K562 (cell line): ENCODE measurements around the gene PRKCQ. TPM values are rescaled to one million over a fixed set of nuclear protein-coding genes. Genes with fewer than 3 reads are reported as not detected.

Source experiments
- ATF1 ChIP-seq, 2 experiments: fragments of 450-650 bp in 1 of 2; IDR thresholded peaks; 2 replicates each; pipeline ENCODE4 v1.6.1; 2016; ENCODE audit warnings: missing compliant biosample characterization in 1 of 2, missing genetic modification characterization in 1 of 2
- C11orf30 ChIP-seq: fragments of 450-650 bp; IDR thresholded peaks from 2 replicates; pipeline ENCODE4 v1.6.1; 2016; ENCODE audit warnings: low read depth, mild to moderate bottlenecking
- CTBP1 ChIP-seq: fragments of 450-650 bp; IDR thresholded peaks from 2 replicates; pipeline ENCODE4 v1.6.1; 2016; ENCODE audit warnings: borderline replicate concordance
- MCM7 ChIP-seq, 2 experiments: fragments of 450-650 bp; IDR thresholded peaks; 2 replicates each; pipeline ENCODE4 v1.6.1; 2016 to 2018
- NCOA2 ChIP-seq, 2 experiments: fragments of 450-650 bp; IDR thresholded peaks; 2 replicates each; pipeline ENCODE4 v1.6.1; 2018; ENCODE audit warnings: mild to moderate bottlenecking in 2 of 2, moderate library complexity in 1 of 2; ENCODE audit not compliant: partially characterized antibody in 2 of 2
- NEUROD1 ChIP-seq: fragments of 150-350 bp; IDR thresholded peaks from 2 replicates; pipeline ENCODE4 v1.6.1; 2014; ENCODE audit warnings: borderline replicate concordance, low read length, low read depth; ENCODE audit not compliant: partially characterized antibody
- POLR2AphosphoS5 ChIP-seq: IDR thresholded peaks from 2 replicates; pipeline ENCODE4 v1.6.1; 2011; ENCODE audit warnings: mild to moderate bottlenecking, low read depth, low read length, moderate library complexity; ENCODE audit not compliant: control insufficient read depth, insufficient read depth
- SLC30A9 ChIP-seq: fragments of 250-450 bp; sonication (Bioruptor Pico); IDR thresholded peaks from 2 replicates; pipeline ENCODE4 v1.8.0; 2022; ENCODE audit warnings: mild to moderate bottlenecking, moderate library complexity
- SMARCB1 ChIP-seq: IDR thresholded peaks from 2 replicates; pipeline ENCODE4 v1.6.1; 2011; ENCODE audit warnings: improper control_type of control experiment, low read depth; ENCODE audit not compliant: insufficient read length
- U2AF2 ChIP-seq: fragments of 200-400 bp; formaldehyde crosslinking; optimal IDR thresholded peaks from 2 replicates; pipeline ENCODE3; 2017; ENCODE audit warnings: low read depth, mild to moderate bottlenecking, low read length
- ZNF23 ChIP-seq: fragments of 250-450 bp; sonication (Bioruptor Pico); IDR thresholded peaks from 2 replicates; pipeline ENCODE4 v1.4.0; 2020; ENCODE audit warnings: mild to moderate bottlenecking
- ZNF316 ChIP-seq: fragments of 450-650 bp; IDR thresholded peaks from 2 replicates; pipeline ENCODE4 v1.6.1; 2016
- ZNF551 ChIP-seq: fragments of 250-450 bp; sonication (Bioruptor Pico); IDR thresholded peaks from 2 replicates; pipeline ENCODE4 v1.5.0; 2021; ENCODE audit warnings: mild to moderate bottlenecking, moderate library complexity
- polyA plus RNA-seq, 8 experiments: library from polyadenylated mRNA; depleted of rRNA in 4 of 8; stranded (reverse) in 5 of 8; unstranded in 3 of 8; fragments of >200 nt; fragmentation: Nextera tagmentation in 2 of 8; fragmentation: Illumina TruSeq in 1 of 8; extraction: Ambion mirVana in 2 of 8; extraction: Trizol in 1 of 8; gene quantifications; 2 replicates each; pipeline versions ENCODE4 v1.2.1 to v1.2.3, GENCODE V29; 2011 to 2014; ENCODE audit warnings: inconsistent platforms in 1 of 8, missing spikeins in 1 of 8
- total RNA-seq, 7 experiments: library from RNA; depleted of rRNA in 6 of 7; stranded (reverse); fragments of >200 nt in 6 of 7; fragmentation: Illumina TruSeq in 2 of 7; extraction: Trizol in 2 of 7; gene quantifications; 2 replicates each; pipeline versions ENCODE4 v1.2.1 to v1.2.3, GENCODE V29; 2011 to 2021; ENCODE audit warnings: low replicate concordance in 1 of 7
- TF ChIP-seq, protein P1 (sequence below): fragments of 250-450 bp; sonication (Bioruptor Pico); IDR thresholded peaks from 2 replicates; pipeline ENCODE4 v1.8.0; 2021; ENCODE audit warnings: moderate library complexity, mild to moderate bottlenecking, inconsistent platforms
- TF ChIP-seq, protein P2 (sequence below): sonication (generic); formaldehyde crosslinking; IDR thresholded peaks from 2 replicates; pipeline ENCODE4 v1.8.0; 2023; ENCODE audit warnings: mild to moderate bottlenecking, missing genetic modification reagents
- TF ChIP-seq, protein P3 (sequence below): conservative IDR thresholded peaks from 2 replicates; pipeline ENCODE4 v1.6.1; 2011; ENCODE audit warnings: low read depth, mild to moderate bottlenecking, low read length; ENCODE audit not compliant: control insufficient read depth
- TF ChIP-seq, protein P4 (sequence below): sonication (generic); formaldehyde crosslinking; IDR thresholded peaks from 2 replicates; pipeline ENCODE4 v1.8.1; 2023; ENCODE audit warnings: mild to moderate bottlenecking, missing genetic modification reagents

Gene PRKCQ
- total and polyA plus RNA-seq, 9 of the 15 experiments (the other 6 are each of a cell fraction or from before 2014, with no cell fraction given): 4.4 to 23.3 (median 14.6) TPM

DNA sequence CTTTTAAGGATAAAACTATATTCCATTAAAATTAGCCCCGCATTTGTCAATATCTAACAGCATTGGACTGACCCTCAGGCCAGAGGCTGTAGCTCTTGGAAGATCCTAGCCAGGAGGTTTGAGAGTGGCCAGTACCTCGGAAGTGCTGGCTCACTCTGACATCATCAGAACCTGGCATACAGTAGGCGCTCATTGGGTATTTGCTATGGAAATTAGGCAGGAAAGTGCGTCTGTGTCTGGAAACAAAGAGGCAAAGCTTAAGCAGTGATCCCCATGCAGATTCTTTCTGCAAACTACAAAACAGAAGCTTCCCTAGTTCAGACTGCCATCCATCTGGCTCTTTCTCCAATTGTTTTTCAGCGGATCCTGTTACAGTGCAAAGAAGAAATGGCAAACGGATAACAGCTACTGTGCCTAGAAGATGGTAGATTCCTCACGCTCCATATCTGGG lies 1.7 kb upstream of the PRKCQ start (continued):
- TF ChIP-seq, protein P1, sequence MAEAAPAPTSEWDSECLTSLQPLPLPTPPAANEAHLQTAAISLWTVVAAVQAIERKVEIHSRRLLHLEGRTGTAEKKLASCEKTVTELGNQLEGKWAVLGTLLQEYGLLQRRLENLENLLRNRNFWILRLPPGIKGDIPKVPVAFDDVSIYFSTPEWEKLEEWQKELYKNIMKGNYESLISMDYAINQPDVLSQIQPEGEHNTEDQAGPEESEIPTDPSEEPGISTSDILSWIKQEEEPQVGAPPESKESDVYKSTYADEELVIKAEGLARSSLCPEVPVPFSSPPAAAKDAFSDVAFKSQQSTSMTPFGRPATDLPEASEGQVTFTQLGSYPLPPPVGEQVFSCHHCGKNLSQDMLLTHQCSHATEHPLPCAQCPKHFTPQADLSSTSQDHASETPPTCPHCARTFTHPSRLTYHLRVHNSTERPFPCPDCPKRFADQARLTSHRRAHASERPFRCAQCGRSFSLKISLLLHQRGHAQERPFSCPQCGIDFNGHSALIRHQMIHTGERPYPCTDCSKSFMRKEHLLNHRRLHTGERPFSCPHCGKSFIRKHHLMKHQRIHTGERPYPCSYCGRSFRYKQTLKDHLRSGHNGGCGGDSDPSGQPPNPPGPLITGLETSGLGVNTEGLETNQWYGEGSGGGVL (CRISPR knock-in tag): no peak
- no peak for TF ChIP-seq MCM7 (IDR thresholded peaks at IDR 0.05)
- TF ChIP-seq NCOA2 (IDR thresholded peaks at IDR 0.05; ENCODE audit: partially characterized antibody in 2 of 2): no peak
- no peak for TF ChIP-seq NEUROD1
- TF ChIP-seq, protein P2, sequence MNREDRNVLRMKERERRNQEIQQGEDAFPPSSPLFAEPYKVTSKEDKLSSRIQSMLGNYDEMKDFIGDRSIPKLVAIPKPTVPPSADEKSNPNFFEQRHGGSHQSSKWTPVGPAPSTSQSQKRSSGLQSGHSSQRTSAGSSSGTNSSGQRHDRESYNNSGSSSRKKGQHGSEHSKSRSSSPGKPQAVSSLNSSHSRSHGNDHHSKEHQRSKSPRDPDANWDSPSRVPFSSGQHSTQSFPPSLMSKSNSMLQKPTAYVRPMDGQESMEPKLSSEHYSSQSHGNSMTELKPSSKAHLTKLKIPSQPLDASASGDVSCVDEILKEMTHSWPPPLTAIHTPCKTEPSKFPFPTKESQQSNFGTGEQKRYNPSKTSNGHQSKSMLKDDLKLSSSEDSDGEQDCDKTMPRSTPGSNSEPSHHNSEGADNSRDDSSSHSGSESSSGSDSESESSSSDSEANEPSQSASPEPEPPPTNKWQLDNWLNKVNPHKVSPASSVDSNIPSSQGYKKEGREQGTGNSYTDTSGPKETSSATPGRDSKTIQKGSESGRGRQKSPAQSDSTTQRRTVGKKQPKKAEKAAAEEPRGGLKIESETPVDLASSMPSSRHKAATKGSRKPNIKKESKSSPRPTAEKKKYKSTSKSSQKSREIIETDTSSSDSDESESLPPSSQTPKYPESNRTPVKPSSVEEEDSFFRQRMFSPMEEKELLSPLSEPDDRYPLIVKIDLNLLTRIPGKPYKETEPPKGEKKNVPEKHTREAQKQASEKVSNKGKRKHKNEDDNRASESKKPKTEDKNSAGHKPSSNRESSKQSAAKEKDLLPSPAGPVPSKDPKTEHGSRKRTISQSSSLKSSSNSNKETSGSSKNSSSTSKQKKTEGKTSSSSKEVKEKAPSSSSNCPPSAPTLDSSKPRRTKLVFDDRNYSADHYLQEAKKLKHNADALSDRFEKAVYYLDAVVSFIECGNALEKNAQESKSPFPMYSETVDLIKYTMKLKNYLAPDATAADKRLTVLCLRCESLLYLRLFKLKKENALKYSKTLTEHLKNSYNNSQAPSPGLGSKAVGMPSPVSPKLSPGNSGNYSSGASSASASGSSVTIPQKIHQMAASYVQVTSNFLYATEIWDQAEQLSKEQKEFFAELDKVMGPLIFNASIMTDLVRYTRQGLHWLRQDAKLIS (CRISPR knock-in tag): no peak
- no peak for TF ChIP-seq SMARCB1
- no peak for TF ChIP-seq U2AF2
- TF ChIP-seq, protein P3, sequence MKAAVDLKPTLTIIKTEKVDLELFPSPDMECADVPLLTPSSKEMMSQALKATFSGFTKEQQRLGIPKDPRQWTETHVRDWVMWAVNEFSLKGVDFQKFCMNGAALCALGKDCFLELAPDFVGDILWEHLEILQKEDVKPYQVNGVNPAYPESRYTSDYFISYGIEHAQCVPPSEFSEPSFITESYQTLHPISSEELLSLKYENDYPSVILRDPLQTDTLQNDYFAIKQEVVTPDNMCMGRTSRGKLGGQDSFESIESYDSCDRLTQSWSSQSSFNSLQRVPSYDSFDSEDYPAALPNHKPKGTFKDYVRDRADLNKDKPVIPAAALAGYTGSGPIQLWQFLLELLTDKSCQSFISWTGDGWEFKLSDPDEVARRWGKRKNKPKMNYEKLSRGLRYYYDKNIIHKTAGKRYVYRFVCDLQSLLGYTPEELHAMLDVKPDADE: no peak
- TF ChIP-seq C11orf30: peak; percentile 88
- no peak for TF ChIP-seq ZNF23
- TF ChIP-seq ZNF551 (CRISPR knock-in tag): no peak
- peak; percentile 83 for TF ChIP-seq ZNF316
- peak; percentile 72; the same call in 1 of the 2 replicates for TF ChIP-seq POLR2AphosphoS5
- no peak for TF ChIP-seq SLC30A9 (CRISPR knock-in tag)
- TF ChIP-seq CTBP1: no peak
- no peak for TF ChIP-seq ATF1 (CRISPR knock-in tag; IDR thresholded peaks at IDR 0.05)
- peak; percentile 74 for TF ChIP-seq ATF1 (tag; IDR thresholded peaks at IDR 0.05)
- TF ChIP-seq, protein P4, sequence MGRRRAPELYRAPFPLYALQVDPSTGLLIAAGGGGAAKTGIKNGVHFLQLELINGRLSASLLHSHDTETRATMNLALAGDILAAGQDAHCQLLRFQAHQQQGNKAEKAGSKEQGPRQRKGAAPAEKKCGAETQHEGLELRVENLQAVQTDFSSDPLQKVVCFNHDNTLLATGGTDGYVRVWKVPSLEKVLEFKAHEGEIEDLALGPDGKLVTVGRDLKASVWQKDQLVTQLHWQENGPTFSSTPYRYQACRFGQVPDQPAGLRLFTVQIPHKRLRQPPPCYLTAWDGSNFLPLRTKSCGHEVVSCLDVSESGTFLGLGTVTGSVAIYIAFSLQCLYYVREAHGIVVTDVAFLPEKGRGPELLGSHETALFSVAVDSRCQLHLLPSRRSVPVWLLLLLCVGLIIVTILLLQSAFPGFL (CRISPR knock-in tag): no peak
